OCI-LY3 (cell line): Measurements from ENCODE around the gene TARS1.

Experiments used
- CTCF ChIP-seq: fragments of 200-600, 300-600 bp; sonication (generic); IDR thresholded peaks from 2 replicates; pipeline ENCODE4 v1.5.1; 2014; ENCODE audit warnings: antibody characterized with exemption, low read length, low read depth
- EZH2phosphoT487 ChIP-seq: fragments of 200-600 bp; shearing (Covaris generic); IDR thresholded peaks from 2 replicates; pipeline ENCODE4 v1.6.1; 2018; ENCODE audit warnings: antibody characterized with exemption, mixed run types, low read depth

GRCh38 chr5:33472805-33473409, 32.1 kb downstream of the TARS1 start:
- no peak for TF ChIP-seq CTCF
- no peak for TF ChIP-seq EZH2phosphoT487
